NCI-H748 treated with DMSO at 0.1 percent for 48 hours (cell line): Measurements from ENCODE around the gene CACFD1.

Source experiments
- DNase-seq: peaks from one replicate; lab custom pipeline; 2025; lab: John Stamatoyannopoulos, UW

Gene CACFD1

DNA sequence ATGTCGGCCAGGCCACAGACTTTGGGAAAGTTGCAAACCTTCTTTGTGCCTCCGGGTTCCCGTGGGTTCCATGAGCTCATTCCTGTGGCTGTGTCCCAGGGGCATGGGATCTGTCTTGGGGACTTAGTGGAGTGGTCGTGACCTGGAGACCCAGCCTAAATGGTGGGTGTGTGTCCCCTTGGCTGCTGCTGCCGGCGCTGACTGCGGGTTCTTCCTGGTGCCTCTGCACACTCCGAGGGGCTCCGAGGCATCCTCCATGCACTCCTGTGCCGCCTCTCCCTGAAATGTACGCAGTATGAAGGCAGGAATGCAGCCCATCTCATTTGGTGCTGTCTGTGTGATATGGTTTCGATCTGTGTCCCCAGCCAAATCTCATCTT, 40.1 kb downstream of the CACFD1 start:
- no peak for DNase-seq

DNA sequence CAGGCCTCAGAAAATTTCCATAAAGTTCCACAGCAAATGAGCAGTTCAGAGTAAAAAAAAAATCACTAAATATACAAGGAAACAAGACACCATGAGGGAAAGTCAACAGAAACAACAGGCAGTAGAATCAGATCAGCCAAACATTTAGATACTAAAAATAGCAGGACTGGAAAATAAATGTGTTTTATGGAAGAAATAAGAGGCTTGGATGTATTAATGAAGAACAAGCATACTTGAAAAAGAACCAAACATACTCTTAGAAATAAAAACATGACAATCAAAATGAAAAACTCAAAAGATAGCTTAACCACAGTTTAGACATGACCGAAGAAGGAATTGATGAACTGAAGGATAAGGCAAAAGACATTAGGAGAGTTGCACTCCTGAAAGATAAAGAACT, 42.3 kb downstream of the CACFD1 start:
- no peak for DNase-seq

DNA sequence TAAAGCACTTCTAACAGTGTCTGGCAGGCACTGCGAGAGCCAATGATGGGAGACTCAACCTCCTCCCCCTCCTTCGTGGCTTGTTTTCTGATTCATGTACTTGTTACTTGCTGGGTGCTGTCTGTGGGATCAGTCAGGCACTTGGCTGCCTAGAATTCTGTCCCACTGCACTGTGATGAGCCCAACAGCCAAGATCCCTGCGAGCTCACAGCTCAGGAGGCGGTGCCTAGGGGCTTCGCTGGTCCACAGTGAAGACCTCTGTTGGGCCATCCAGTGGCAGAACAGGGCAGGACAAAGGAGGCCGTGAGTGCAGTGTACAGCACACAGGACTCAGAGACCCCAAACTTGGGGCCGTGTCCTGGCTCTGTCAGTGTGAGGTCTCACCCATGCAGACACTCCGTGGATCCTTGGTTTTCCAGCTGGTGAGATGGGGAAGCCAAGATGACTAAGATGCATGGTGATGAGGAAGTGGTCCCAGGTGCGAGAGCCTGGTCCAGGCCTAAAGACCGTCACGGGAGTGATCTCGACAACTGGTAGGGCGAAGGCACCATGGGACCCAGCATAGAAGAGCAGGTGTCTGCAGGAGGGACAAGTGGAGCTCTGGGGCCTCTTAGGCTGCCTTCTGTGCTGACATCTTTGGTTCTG, 45.5 kb downstream of the CACFD1 start:
- DNase-seq: no peak

- DNase-seq: no peak
Measured at GRCh38 chr9:133505901-133506652, 46.3 kb downstream of the CACFD1 start.

GRCh38 chr9:133506653-133507038, 46.9 kb downstream of the CACFD1 start:
- DNase-seq: no peak

DNA sequence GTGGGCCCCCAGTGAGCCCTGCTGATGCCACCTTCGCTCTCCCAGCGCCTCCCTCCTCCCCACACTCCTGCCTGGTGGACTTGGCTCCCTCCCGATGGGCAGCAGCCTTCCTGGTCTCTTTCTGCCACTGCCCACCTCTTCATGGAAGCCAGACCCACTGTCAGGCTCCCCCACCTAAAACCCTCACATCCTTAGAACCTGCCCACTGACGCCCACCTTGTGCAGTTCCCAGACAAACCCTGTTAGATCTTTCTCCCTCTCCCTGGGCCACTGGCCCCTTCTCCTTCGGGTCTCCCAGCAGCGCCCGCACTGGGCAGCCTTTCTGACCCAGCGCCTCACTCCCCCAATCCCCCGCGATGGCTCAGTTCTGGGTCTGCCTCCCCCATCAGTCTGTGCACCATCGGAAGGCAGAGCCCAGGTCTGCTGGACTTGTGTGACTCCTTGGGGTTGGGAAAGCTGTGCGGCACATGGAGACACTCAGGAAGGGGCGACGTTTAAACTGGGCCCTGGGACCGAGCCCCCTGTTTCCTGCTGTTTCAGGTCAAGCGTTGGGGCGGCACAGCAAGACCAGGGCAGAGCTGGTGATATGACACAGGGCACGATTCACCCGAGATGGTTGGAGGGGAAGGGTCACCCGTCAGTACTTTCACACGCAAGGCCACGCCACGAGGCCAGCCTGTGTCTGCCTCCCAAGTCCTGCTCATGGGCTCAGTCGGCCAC, 47.6 kb downstream of the CACFD1 start:
- DNase-seq: no peak

GRCh38 chr9:133508046-133508445, 48.3 kb downstream of the CACFD1 start:
- no peak for DNase-seq

DNA sequence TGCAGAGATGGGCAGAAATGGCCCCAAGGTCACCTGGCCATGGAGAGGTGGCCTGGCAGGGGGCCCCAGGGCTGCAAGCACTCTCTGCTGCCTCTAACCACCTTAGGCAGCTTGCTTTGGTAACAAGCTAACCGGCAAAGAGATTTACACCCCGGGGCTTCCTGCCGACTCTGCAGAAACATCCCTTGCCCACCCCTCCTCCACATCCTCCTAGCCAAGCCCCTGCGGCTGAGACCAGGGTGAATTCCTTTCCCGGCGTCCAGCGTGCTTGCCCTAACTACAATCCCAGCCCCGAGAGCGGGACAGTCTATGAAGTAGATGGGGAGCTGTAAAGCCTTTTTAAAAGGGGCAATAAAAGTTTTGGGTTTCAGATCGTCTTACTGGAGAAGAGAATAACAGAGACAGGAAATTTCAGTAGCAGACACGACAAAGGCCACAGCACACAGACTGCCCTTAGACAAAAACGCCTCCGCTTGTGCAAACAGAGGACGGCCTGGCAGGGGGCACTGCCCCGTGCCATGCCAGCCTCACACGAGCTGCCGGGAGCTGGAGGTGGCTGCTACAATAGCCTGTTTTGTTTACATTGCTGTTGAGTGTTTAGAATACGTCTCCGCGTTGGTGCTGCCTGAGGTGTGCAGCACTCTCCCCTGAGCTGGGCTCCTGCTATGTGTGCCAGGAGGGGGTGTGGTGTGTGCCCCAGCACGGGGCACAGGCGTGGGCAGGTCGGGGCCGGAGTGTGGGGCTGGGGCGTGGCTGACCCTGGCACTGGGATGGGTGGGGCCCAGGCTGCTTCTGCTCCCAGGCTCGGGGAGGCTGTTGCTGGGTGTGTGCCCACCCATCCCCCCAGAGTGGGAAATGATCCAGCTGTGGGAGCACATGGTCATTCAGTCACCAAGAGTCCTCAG, 49.7 kb downstream of the CACFD1 start:
- peak; percentile 88 for DNase-seq

- DNase-seq: no peak
Measured at GRCh38 chr9:133510926-133511505, 51.2 kb downstream of the CACFD1 start.

DNA sequence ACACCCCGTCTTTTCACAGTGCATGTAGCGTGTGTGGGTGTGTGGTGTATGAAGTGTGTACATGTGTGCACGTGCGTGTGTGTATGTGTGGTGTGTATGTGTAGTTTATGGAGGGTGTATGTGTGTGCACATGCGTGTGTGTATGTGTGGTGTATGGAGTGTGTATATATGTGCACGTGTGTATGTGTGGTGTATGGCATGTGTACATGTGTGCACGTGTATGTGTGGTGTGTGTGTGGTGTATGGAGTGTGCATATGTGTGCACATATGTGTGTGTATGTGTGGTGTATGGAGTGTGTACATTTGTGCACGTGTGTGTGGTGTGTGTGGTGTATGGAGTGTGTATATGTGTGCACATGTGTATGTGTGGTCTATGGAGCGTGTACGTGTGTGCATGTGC, 51.8 kb downstream of the CACFD1 start:
- DNase-seq: no peak

GRCh38 chr9:133512253-133513213, 52.8 kb downstream of the CACFD1 start:
- DNase-seq: no peak

- DNase-seq: no peak
Measured at GRCh38 chr9:133513214-133514100, 53.7 kb downstream of the CACFD1 start.

DNA sequence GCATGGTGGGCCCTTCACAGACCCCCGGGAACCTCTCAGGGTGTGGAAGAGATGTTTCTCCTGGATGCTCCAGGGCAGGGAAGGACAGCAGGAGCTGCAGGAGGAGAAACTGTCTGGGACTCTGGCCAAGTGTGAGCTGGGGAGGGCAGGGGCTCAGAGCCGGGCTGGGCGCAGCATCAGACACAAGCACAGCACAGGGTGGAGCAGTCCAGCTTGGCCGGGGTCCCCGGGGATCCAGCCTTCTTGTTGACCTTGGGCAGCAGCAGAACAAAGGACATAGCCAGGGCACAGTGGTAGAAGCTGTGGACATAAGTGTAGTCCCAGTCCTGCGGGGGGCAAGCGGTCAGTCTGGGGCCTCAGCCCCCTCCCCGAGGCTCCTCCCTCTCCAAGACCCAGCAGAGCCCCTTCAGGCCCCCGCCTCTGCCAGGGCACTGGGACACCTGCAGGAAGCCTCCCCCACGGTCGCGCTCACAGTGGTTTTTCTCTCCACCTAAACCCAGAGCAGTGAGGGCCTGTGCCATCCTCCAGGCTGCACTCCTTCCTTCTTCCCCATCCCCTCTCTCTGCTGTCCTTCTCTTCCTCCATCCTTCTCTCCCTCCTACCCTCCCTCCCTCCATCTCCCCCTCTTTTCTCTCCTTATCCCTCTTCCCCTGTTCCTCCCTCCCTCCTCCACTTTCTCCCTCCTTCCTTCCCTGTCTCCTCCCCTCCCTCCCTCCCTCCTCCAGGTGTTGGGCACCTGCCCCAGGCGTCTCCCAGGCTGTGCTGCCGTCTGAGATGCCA, 54.9 kb downstream of the CACFD1 start:
- no peak for DNase-seq

DNA sequence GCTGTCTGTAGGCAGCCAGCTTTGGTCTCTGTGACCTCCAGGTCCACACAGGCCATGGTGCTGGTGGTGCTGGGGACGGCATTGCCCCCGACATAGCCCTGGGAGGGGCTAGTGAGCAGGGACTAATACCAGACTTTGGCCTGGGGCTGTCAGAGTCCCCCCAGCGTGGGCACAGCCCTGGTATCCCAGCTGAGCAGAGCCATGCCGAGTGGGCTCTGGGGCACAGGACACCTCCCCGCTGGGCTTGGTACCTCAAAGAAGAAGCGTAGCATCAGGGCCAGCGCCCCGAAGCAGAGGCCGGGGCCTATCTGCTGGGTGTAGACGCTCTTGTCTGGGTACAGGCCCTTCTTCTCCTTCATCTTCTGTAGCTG, 55.4 kb downstream of the CACFD1 start:
- no peak for DNase-seq

DNA sequence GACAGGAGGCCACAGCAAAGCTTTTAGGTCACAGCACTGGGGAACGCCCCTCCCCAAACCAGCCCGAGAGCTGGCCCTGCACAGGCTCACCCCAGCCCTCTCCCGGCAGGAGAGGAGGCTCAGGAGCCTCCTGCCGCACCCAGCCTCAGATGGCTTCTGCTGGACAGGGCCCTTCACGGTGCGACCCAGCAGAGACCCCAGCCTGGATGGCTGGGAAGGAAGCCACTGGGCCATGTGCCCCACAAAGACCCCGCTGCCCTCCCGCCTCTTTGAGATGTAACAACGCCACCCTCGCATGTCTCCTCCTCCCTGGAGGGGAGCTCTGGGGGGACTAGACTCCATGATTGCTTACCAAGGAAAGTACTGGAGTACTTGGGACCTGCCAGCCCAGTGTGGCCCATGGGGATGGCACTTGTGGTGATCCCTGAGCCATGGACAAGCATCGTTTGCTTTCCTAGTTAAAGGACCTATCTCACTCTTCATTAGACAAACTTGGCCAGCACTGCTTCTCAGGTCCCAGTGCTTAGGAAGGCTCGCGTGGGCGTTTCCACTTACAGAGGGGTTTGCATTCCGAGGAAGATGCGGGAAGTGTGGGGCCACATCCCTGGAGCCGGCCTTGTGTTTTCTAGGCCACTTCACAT, 56.0 kb downstream of the CACFD1 start:
- DNase-seq: no peak

GRCh38 chr9:133516256-133516960, 56.6 kb downstream of the CACFD1 start:
- no peak for DNase-seq

GRCh38 chr9:133516961-133517350, 57.2 kb downstream of the CACFD1 start:
- no peak for DNase-seq

GRCh38 chr9:133517711-133518110, 57.9 kb downstream of the CACFD1 start:
- no peak for DNase-seq
